Karpas-422 (cell line): ENCODE measurements around the gene SNAPC4. TPM values are rescaled to one million over a fixed set of nuclear protein-coding genes. Genes with fewer than 3 reads are reported as not detected.
"Not testable (repeated sequence)": the region's sequence is repeated elsewhere in the genome, so short reads cannot be mapped to it uniquely, and the experiment has no call there.

Experiments
- DNase-seq: peaks from one replicate; pipeline ENCODE4 v3.0.0-alpha.2; 2015
- H2AFZ ChIP-seq: fragments of 200-600 bp; sonication (generic); 2 replicates; pipeline ENCODE4 v1.6.1; 2014; ENCODE audit warnings: antibody characterized with exemption, low read length, mixed read lengths
- H3K27ac ChIP-seq: fragments of 200-600 bp; sonication (generic); 2 replicates; pipeline ENCODE4 v1.5.1; 2014; ENCODE audit warnings: mild to moderate bottlenecking, low read length, moderate library complexity
- H3K27me3 ChIP-seq: fragments of 200-600 bp; sonication (generic); 2 replicates; pipeline ENCODE4 v1.6.1; 2014; ENCODE audit warnings: low read length, mixed read lengths
- H3K36me3 ChIP-seq: fragments of 200-600 bp; sonication (generic); 2 replicates; pipeline ENCODE4 v1.6.1; 2014; ENCODE audit warnings: low read length, mixed read lengths; ENCODE audit not compliant: insufficient read depth
- H3K4me1 ChIP-seq: fragments of 200-600 bp; sonication (generic); 2 replicates; pipeline ENCODE4 v1.6.1; 2014; ENCODE audit warnings: mild to moderate bottlenecking, low read length, mixed read lengths
- H3K4me2 ChIP-seq: fragments of 200-600 bp; sonication (generic); 2 replicates; pipeline ENCODE4 v1.6.1; 2014; ENCODE audit warnings: low read length, low read depth, mild to moderate bottlenecking; ENCODE audit not compliant: poor library complexity, severe bottlenecking
- H3K4me3 ChIP-seq: fragments of 200-600 bp; sonication (generic); 2 replicates; pipeline ENCODE4 v1.5.1; 2014; ENCODE audit warnings: mild to moderate bottlenecking, antibody characterized with exemption, low read length, mixed read lengths
- H3K79me2 ChIP-seq: fragments of 200-600 bp; sonication (generic); 2 replicates; pipeline ENCODE4 v1.6.1; 2014; ENCODE audit warnings: mild to moderate bottlenecking, low read length, mixed read lengths
- H3K9ac ChIP-seq: fragments of 200-600 bp; sonication (generic); 2 replicates; pipeline ENCODE4 v1.6.0; 2014; ENCODE audit warnings: low read length
- H3K9me2 ChIP-seq: fragments of 200-600 bp; sonication (generic), shearing (Covaris generic); replicated peaks from 2 replicates; pipeline ENCODE4 v1.6.0; 2014; ENCODE audit warnings: mild to moderate bottlenecking, low read length, moderate library complexity; ENCODE audit not compliant: insufficient read depth
- H3K9me3 ChIP-seq: fragments of 300-700, 200-600 bp; sonication (generic); 2 replicates; pipeline ENCODE4 v1.6.1; 2014; ENCODE audit warnings: low read length, mixed read lengths
- H4K20me1 ChIP-seq: fragments of 200-600 bp; sonication (generic); 2 replicates; pipeline ENCODE4 v1.6.1; 2014; ENCODE audit warnings: mild to moderate bottlenecking, antibody characterized with exemption, low read length, low read depth; ENCODE audit not compliant: insufficient read depth
- total RNA-seq: library from RNA; depleted of rRNA; stranded (reverse); fragments of >200 nt; shearing (Covaris generic); gene quantifications from 2 replicates; pipeline ENCODE4 v1.2.3, GENCODE V29; 2014; ENCODE audit warnings: low replicate concordance

The SNAPC4 gene
- total RNA-seq, 1 experiment from 2014 or later: 3.7 TPM

- H4K20me1 ChIP-seq: no peaks in the 10 kb centered on the region
- H3K79me2 ChIP-seq: no peaks in the 10 kb centered on the region; the same call in 1 of the 2 replicates
- no peak overlapping the region for H3K4me3 ChIP-seq
- no peak overlapping the region for H2AFZ ChIP-seq
- DNase-seq: no peak
- H3K4me1 ChIP-seq: no peaks in the 10 kb centered on the region
- no peaks in the 10 kb centered on the region for H3K9me3 ChIP-seq
- no peak overlapping the region for H3K4me2 ChIP-seq
- H3K27me3 ChIP-seq: no peaks in the 10 kb centered on the region
- H3K9ac ChIP-seq: no peak overlapping the region
- H3K27ac ChIP-seq: no peak overlapping the region
- H3K36me3 ChIP-seq: no peaks in the 10 kb centered on the region
- H3K9me2 ChIP-seq: no peaks in the 10 kb centered on the region
Measured at GRCh38 chr9:136429075-136429628, 29.2 kb upstream of the SNAPC4 start.

GRCh38 chr9:136426787-136427186, 26.8 kb upstream of the SNAPC4 start:
- Histone ChIP-seq H3K79me2 (no peaks in the 10 kb centered on the region), H3K4me2 (no peak overlapping the region), H3K9me2 (no peaks in the 10 kb centered on the region), H2AFZ (no peak overlapping the region), H3K9ac (no peak overlapping the region), H3K4me1 (no peaks in the 10 kb centered on the region), H3K27me3 (no peaks in the 10 kb centered on the region), H4K20me1 (no peaks in the 10 kb centered on the region), H3K27ac (no peak overlapping the region), H3K36me3 (no peaks in the 10 kb centered on the region), H3K9me3 (no peaks in the 10 kb centered on the region), H3K4me3 (no peak overlapping the region)
- DNase-seq: no peak

GRCh38 chr9:136425367-136425766, 25.4 kb upstream of the SNAPC4 start:
- not testable (repeated sequence) for DNase-seq

GRCh38 chr9:136424750-136425362, 24.9 kb upstream of the SNAPC4 start:
- Histone ChIP-seq H3K27me3 (no peaks in the 10 kb centered on the region), H3K27ac (no peak overlapping the region), H3K9me2 (no peaks in the 10 kb centered on the region), H3K36me3 (no peaks in the 10 kb centered on the region), H3K4me3 (no peak overlapping the region), H3K9ac (no peak overlapping the region), H3K4me1 (no peaks in the 10 kb centered on the region), H3K9me3 (no peaks in the 10 kb centered on the region), H4K20me1 (no peaks in the 10 kb centered on the region), H3K4me2 (no peak overlapping the region), H3K79me2 (no peaks in the 10 kb centered on the region), H2AFZ (no peak overlapping the region)
- DNase-seq: no peak

More at GRCh38 chr9:136425367-136425766, 25.4 kb upstream of the SNAPC4 start:
- not testable (repeated sequence) for H3K4me2 ChIP-seq, H3K9me3 ChIP-seq, H3K27ac ChIP-seq, H3K27me3 ChIP-seq, H3K4me3 ChIP-seq, H3K9ac ChIP-seq, H4K20me1 ChIP-seq, H3K79me2 ChIP-seq, H3K36me3 ChIP-seq, H3K9me2 ChIP-seq, H3K4me1 ChIP-seq, H2AFZ ChIP-seq

- DNase-seq: no peak
- no peaks in the 10 kb centered on the region for H3K79me2 ChIP-seq
- H3K4me2 ChIP-seq: no peak overlapping the region
- H3K27me3 ChIP-seq: no peaks in the 10 kb centered on the region
- H2AFZ ChIP-seq: no peak overlapping the region
- no peaks in the 10 kb centered on the region for H4K20me1 ChIP-seq
- H3K27ac ChIP-seq: no peak overlapping the region
- H3K36me3 ChIP-seq: no peaks in the 10 kb centered on the region
- H3K9ac ChIP-seq: no peak overlapping the region
- H3K4me1 ChIP-seq: no peaks in the 10 kb centered on the region
- H3K9me2 ChIP-seq: no peaks in the 10 kb centered on the region
- H3K9me3 ChIP-seq: no peaks in the 10 kb centered on the region
- H3K4me3 ChIP-seq: no peak overlapping the region
Measured at GRCh38 chr9:136423432-136424146, 23.6 kb upstream of the SNAPC4 start.

- Histone ChIP-seq H3K9me2 (no peaks in the 10 kb centered on the region), H3K9ac (no peak overlapping the region), H3K36me3 (no peaks in the 10 kb centered on the region), H3K4me1 (no peaks in the 10 kb centered on the region), H3K4me3 (no peak overlapping the region), H3K4me2 (no peak overlapping the region), H3K9me3 (no peaks in the 10 kb centered on the region), H3K27me3 (no peaks in the 10 kb centered on the region), H4K20me1 (no peaks in the 10 kb centered on the region), H3K79me2 (no peaks in the 10 kb centered on the region), H2AFZ (no peak overlapping the region), H3K27ac (no peak overlapping the region)
- DNase-seq: no peak
Measured at GRCh38 chr9:136422876-136423275, 22.9 kb upstream of the SNAPC4 start.

GRCh38 chr9:136421791-136422190, 21.8 kb upstream of the SNAPC4 start:
- Histone ChIP-seq H3K36me3 (0 out of 2 replicates have a peak, but pooled peaks cover 2% of the 10 kb centered on the region), H3K4me2 (no peak overlapping the region), H3K27ac (no peak overlapping the region), H2AFZ (no peak overlapping the region), H3K9me2 (no peaks in the 10 kb centered on the region), H4K20me1 (no peaks in the 10 kb centered on the region), H3K9me3 (no peaks in the 10 kb centered on the region), H3K4me1 (no peaks in the 10 kb centered on the region), H3K4me3 (no peak overlapping the region), H3K9ac (no peak overlapping the region), H3K27me3 (no peaks in the 10 kb centered on the region), H3K79me2 (no peaks in the 10 kb centered on the region)
- no peak for DNase-seq

GRCh38 chr9:136419092-136419420, 19.1 kb upstream of the SNAPC4 start:
- no peaks in the 10 kb centered on the region for H3K9me3 ChIP-seq
- no peaks in the 10 kb centered on the region for H3K9me2 ChIP-seq
- no peaks in the 10 kb centered on the region for H3K27me3 ChIP-seq
- no peaks in the 10 kb centered on the region for H3K79me2 ChIP-seq
- no peak overlapping the region for H3K4me2 ChIP-seq
- H4K20me1 ChIP-seq: no peaks in the 10 kb centered on the region
- no peak overlapping the region for H2AFZ ChIP-seq
- no peak overlapping the region for H3K9ac ChIP-seq
- H3K4me3 ChIP-seq: no peak overlapping the region
- H3K27ac ChIP-seq: no peak overlapping the region
- DNase-seq: no peak
- no peaks in the 10 kb centered on the region for H3K4me1 ChIP-seq
- H3K36me3 ChIP-seq: peaks cover 5% of the 10 kb centered on the region; the same call in 1 of the 2 replicates
